ENCODE measurements around the gene CGB1.

Gene CGB1

GRCh38 chr19:48993175-48994034 is 43.3 kb downstream of the CGB1 start, which contains the start of the genes GYS1 and RUVBL2:
Gene GYS1 (minus strand): TSS chr19:48993309. CDS start chr19:48993112, 197 bp downstream.
Gene RUVBL2 (plus strand): TSS chr19:48993887. CDS start chr19:48993912, 25 bp downstream.
- peak; percentile 99 for DNase-seq (ENCODE audit: low spot score)

- DNase-seq (ENCODE audit: low spot score): no peak
Observed at GRCh38 chr19:48992581-48993174, 44.0 kb downstream of the CGB1 start.

GRCh38 chr19:48991873-48992580 is 44.7 kb downstream of the CGB1 start:
- peak; percentile 97 for DNase-seq (ENCODE audit: low spot score)

- DNase-seq (ENCODE audit: low spot score): no peak
Observed at GRCh38 chr19:48991011-48991609, 45.6 kb downstream of the CGB1 start.

GRCh38 chr19:48990400-48990799 is 46.3 kb downstream of the CGB1 start:
- DNase-seq (ENCODE audit: low spot score): no peak

- no peak for DNase-seq (ENCODE audit: low spot score)
Observed at GRCh38 chr19:48989701-48990291, 46.9 kb downstream of the CGB1 start.

GRCh38 chr19:48988860-48989259 is 47.8 kb downstream of the CGB1 start:
- no peak for DNase-seq (ENCODE audit: low spot score)

GRCh38 chr19:48988286-48988685 is 48.4 kb downstream of the CGB1 start:
- no peak for DNase-seq (ENCODE audit: low spot score)

- DNase-seq (ENCODE audit: low spot score): no peak
Observed at GRCh38 chr19:48987323-48987722, 49.4 kb downstream of the CGB1 start.

- no peak for DNase-seq (ENCODE audit: low spot score)
Observed at GRCh38 chr19:48986211-48986610, 50.5 kb downstream of the CGB1 start.

GRCh38 chr19:48985711-48986110 is 51.0 kb downstream of the CGB1 start:
- no peak for DNase-seq (ENCODE audit: low spot score)
